Measurements from ENCODE around the gene UVSSA.

UVSSA gene, protein sequence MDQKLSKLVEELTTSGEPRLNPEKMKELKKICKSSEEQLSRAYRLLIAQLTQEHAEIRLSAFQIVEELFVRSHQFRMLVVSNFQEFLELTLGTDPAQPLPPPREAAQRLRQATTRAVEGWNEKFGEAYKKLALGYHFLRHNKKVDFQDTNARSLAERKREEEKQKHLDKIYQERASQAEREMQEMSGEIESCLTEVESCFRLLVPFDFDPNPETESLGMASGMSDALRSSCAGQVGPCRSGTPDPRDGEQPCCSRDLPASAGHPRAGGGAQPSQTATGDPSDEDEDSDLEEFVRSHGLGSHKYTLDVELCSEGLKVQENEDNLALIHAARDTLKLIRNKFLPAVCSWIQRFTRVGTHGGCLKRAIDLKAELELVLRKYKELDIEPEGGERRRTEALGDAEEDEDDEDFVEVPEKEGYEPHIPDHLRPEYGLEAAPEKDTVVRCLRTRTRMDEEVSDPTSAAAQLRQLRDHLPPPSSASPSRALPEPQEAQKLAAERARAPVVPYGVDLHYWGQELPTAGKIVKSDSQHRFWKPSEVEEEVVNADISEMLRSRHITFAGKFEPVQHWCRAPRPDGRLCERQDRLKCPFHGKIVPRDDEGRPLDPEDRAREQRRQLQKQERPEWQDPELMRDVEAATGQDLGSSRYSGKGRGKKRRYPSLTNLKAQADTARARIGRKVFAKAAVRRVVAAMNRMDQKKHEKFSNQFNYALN

DNA sequence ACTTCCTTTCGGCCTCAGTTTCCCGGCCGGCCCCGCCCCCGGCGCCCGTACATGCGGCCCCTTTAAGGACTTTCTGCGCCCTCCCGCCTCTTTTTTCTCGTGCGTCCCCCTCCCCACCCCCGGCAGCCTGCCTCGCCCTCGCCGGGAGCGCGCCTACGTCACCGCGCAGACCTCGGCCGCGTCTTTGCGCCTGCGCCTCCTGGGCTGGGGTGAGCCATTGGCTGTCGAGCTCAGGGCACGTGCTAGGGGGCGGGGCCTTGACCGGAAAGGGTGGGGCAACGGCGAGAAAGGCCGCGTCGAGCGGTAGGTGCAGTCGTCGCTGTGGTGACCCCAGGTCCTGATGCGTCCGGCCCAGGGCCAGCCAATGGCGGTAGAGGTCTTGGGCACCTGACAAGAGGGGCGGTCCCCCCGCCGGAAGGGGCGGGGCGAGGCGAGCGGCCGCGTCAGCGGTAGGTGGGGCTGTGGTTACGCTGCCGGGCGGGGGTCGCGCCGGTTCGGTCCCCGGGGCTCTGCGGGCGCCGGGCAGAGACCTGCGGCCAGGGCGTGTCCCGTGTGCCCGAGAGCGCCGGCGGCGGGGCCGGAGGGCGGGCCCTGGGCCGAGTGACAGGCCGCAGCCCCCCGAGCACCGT is at the start of gene UVSSA:
Gene UVSSA (plus strand): TSS at position 428 of the 629 bp plus-strand sequence. CDS start 884 bp downstream, outside the sequence.
- peak; percentile 99 to 100 (median 100) for DNase-seq

DNA sequence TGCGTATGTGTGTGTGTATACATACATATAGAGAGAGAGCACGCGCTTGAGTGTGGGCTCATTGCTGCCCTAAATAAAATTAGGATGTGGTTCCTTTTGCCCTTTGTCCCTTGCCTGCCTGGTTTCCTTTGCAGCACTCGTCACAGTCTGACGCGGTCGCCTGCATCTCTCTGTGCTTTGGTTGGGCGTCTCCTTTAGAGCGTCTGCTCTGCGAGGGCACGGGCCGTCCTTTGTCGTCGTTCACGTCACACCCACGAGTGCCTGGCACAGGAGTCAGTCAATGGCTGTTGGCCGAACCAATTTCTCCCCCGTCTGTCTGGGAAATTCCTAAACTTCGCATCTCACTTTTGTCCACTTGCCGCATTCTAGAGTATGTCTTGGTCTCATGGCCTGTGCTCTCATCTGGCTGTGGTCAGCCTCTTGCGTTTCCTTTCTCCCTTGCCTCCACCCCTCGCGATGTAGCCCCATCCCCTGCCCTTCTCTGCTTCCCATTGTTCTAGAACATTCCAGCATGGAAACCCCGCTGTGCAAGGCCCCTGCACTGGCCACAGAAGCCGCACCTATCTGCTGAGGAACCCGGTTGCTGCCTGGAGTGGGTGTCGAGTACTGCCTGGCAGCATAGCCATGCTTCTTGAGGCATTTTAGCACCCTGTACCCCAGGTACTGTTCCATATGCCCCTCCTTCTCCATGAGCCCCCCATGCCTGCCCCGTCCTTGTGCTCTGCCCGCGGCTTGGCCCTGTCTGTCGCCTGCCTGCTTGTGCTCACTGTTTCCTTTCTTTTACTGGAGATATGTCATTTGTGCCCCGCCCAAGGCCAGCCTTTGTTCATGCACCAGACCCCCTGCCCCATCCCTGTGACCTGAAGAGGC is 49.3 kb upstream of the UVSSA start:
- no peak for DNase-seq

DNA sequence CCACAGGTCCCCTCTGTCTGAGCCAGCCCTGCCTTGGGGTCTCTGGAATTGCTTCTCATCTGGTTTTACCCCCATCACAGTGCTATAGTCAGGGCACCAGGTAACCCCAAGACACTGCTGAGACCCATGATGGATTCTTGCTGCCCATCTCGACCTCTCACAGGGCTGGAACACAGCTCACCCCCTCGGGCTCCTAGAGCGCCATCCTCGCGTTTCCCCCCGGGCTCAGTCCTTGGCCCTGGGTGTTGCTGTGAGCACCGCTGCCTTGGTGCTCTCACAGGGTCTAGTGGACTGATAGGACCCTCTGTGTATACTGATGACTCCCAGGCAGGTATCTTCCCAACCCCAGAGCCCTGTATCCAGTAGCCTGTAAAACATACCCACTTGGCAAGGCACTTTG is 48.5 kb upstream of the UVSSA start:
- no peak for DNase-seq

DNA sequence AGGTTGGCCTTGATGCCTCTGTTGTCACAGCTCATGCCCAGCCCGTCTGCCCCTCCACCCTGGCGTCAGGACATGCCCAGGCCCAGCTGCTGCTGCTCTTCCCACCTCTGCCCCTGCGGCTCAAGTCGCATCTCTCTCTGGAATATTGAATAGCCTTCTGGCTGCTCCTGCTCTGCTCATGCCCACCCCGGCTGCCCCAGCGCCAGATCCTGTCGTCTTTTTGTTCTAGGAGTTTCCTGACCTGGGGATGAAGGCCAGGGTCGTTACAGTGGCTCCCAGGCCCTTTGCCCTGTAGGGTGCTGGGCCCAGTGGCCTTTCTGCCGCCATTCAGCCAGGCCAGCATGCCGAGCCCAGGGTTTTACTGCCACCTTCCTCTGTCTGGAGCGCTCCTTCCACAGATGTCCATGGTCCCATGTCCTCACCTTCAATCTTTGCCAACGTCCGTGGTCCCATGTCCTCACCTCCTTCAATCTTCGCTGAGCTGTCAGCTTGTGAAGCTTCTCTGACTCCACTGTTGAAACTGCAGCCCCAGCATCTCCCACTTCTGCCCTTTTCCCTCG is 47.6 kb upstream of the UVSSA start:
- DNase-seq, result no peak

DNA sequence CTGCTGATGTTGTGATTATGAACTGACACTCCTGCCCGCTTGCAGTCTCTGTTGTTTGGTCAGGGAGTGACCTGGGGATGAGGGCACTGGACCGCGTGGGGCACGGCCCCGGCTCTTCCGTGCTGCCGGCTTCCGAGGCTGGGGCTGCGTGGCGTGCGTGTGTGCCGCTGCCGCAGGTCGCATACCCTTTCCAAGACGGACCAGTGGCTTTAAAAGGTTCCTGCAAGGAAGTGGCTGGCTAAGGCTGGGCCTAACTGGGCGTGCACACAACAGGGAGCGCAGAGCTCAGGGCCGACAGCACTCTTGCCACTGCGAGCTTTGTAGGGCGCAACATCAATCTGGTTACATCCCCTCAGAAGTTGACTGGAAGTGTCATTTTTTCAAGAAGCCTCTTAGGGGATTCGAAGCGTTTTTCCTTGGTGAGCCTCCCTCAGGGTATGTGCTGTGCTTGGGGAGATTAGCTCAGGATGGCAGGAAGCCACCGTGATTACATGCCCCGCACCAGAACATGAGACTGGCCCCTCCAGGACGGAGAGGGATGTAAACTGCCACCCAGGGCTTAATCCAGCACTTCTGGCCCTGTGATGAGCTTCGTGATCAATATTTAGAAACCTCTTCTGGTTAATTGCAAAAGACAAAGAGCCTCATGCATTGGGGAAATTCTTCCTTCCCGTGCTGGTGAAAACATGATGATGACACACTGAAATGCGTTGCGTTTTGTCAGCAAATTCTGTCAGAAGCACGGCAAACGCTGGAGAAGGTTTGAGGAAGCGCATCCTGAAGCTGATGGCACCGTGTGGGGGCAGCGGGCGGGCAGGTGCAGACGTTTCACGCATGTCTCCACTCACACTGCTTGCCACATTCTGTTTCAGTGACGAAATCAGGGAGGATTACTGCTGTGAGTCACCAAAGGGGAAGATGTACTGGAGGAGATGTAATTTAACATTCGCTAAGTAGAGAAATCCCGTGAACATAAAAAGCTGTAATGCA is 46.2 kb upstream of the UVSSA start:
- DNase-seq, result no peak

DNA sequence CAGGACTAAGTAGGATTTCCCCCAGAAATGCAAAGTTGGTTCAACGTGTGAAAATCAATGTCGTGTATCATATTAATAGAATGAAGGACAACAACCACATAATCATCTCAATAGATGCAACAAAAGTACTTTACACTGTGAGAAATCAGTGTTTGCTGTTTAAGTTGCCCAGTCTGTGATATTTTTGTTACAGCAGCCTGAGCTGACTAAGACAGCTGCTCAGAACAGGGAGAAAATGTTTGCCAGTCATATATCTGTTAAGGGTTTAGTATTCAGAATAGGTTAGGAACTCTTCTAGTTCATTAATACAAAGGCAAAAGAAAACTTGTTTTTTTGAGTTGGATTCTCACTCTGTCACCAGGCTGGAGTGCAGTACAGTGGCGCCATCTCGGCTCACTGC is 44.8 kb upstream of the UVSSA start:
- no peak for DNase-seq

DNA sequence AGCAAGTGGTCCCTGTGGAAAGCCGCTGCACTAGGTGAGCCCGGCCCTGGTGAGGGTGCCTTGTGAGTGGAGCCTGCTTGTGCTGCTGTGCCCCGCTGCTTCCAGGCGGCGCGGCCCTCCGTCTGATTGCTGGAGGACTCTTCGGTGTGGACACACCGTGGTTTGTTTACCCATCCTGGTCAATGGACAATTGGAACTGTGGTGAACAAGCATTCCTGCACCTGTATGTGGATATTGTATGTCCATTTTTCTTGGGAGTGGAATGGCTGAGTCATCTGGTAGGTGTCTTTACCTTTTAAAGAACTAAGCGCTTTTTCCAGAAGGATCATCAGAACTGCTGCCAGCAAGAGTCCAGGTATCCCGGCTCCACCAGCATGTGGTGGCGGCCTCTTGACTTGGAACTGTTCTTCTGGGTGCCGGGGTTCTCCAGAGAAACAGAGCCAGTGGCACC is 41.7 kb upstream of the UVSSA start:
- no peak for DNase-seq

DNA sequence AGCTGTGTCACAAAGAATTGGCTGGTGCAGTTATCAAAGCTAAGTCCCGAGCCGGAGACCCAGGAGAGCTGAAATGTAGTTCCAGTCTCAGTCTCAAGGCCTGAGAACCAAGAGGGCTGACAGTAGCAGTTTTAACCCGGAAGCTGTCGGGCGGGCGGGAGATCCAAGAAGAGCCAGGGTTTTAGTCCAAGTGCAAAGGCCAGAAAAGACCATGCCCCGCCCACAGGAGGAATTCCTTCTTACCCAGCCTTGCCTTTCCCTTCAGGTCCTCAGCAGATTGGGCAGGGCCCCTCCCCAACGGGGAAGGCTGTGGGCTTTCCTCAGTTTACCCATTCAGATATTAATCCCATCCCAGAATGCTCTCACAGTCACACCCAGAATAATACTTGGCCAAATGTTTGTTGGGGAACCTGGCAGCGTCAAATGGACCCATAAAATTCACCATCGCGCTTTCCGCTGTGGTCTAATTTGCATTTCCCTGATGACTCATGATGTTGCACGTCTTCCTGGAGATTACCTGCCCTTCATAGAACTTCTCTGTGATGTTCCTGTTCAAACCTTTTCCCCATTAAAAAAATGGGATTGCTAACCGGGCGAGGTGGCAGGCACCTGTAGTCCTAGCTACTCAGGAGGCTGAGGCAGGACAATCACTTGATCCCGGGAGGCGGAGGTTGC is 41.1 kb upstream of the UVSSA start:
- DNase-seq, result no peak

DNA sequence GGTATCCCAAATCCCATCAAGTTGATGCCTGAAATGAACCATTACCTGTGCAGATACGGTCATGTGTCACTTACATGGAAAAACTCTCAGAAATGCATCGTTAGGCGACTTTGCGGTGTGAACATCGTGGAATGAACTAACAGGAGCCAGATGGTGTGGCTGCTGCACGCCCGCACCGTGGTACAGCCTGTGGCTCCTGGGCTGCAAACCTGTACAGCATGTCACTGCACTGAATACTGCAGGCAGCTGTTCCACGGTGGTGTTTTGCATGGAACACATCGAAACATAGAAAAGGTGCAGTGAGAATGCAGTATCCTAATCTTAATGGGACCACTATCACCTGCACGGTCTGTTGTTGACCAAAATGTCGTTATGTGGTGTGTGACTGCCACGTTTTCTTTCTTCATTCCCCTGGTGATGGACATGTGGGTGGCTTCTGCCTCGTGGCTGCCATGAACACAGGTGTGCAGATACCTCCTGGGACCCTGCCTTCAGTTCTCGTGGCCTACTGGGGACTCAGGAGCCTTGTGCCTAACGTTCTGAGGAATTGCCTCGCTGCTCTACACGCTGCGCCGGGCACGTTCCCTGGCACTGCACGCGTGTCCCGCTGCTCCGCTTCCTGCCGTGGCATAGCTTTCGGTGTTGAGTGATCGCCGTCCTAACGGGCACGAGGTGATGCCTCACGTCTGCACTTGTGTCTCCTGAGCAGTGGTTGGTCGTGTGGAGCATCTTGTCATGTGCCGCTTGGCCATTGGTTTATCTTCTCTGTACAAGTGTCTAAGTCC is 38.9 kb upstream of the UVSSA start:
- no peak for DNase-seq

DNA sequence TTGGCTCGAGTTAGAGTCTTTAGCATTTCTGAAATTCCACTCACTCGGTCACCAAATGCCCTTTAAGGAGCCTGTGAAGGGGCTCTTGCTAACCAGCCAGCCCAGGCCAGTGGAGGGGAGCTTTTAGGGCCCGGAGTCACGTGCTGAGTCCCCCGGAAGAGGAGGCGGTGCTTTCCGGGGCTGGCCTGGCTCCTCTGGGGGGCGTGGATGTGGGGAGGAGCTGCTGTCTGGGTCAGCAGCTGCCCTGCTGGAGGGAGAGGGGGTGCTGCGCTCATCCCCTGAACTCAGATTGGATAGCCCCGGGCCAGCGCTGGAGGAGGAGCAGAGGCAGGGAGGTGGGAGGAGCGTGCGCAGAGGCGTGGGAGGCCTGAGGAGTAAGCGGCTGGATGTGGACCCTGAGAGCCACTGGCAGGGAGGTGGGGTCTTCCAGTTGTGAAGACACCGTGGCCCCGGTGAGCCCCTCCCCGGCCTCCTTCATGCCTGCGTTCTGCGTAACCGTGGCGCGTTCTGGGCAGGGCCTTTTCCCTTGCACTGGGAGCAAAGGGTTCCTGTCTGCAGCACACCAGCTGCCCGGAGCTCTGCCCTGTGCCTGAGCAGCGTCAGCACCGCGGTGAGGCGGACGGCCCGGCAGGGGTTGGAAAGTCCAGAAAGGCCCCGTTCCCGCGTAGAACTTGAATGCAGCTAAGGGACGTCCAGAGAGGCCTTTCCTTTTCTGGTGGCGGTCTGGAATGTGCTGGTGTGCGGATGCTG is 37.6 kb upstream of the UVSSA start:
- peak in 3 of 4 experiments; percentile 16 to 35 (median 22) for DNase-seq

DNA sequence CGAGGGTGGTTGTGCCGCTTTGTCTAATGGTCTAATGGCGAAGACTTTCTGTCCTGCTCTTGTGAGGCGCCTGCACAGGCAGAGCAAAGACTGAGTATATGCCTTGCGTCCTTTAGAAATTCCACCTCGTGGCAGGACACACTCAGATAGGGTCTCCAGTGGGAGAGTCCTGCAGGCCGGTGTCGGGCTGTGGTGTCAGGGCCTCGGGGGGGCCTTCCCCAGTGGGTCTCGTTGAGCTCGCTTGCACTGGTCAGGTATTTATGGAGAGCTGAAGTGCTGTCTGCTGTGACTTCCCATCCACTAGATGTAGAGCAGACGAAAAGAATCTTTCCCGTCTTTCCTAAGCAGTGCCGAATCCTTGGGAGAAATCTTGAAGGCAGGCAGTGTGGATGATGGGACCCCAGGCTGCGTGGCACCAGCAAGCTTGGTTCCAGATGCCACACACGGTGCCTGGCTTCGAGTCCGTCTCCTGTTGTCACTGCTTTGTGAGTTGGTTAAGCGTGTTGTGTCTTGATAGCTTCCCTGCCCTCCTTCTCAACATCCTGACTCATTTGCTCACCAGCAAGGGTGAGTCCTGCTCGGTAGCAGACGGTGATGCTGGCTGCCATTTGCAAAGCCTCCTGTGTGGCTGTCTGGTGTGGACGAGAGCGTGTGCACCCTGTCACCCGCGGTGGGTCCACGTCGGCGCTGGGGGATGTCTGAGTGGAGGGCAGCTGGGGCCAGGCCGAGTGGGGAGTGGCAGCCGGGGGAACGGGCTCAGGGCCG is 36.8 kb upstream of the UVSSA start:
- DNase-seq, result no peak

DNA sequence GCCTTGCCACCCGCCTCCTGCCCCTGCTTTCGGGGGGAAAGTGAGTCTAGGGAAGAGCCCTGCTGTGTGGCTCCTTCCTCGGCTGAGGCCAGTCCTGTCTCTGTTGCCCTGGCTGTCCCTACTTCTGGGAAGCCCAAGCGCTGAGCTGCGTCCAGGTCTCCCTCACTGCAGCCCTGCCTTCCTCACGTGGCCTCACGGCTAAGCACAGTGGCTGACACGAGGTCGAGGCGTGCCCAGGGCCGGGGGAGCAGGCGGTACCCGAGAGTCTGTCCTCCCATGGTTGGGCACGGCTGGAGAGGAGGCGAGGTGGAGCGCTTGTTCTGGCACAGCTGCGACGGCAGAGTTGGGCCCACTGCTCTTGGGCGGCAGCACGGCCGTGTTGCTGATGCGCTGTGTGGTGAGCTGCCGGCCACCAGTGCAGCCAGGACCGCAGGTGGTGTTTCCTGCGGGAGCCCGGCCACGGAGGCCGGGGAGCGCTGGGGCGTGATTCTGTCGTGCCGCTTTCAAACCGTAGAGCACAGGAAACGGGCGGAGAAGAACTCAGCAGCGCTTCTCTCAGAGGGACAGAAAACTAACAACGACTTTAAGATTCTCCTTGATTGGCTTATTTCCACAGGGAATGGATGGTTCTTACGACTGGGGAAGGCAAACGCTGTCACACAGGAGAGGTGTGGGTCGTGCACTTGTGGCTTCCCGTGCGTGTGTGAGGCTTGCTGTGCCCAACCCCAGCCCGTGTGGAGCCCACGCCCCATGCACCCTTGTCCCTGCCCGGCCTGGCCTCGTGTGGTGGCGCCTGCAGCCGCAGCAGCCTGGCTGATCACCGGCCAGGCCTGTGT is 36.0 kb upstream of the UVSSA start:
- DNase-seq, result no peak

DNA sequence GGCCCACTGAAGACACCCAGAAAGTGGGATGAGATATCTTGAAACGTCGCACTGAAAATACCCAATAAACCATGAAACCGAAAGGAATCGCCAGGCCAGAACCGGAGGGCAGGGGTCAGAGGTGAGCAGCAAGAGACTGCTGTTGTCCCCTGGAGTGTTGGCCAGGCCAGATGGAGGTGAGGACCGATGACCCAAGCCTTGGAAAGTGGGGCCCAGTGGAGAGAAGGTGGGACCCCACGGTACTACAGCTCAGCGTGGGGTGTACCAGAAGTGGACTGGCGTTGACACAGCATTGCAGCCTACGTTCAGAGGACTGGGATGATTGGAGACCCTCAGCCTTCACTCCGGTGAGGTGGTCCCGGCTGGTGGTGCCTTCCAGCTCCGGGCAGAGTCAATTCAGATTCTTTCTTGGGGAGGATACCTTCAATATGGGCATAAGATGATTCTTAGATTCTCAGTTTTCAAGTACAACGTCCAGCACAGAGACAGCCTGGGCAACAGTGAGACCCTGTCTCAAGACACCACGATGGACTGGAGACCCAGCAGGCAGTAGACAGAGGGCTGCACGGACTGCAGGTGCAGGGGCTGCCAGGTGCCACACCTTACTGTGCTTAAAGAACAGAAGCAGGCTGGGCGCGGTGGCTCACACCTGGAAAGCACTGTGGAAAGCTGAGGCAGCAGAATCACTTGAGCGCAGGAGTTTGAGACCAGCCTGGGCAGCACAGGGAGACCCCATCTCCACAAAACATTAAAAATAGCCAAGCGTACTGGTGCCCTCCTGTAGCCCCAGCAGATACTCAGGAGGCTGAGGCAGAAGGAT is 34.0 kb upstream of the UVSSA start:
- no peak for DNase-seq

DNA sequence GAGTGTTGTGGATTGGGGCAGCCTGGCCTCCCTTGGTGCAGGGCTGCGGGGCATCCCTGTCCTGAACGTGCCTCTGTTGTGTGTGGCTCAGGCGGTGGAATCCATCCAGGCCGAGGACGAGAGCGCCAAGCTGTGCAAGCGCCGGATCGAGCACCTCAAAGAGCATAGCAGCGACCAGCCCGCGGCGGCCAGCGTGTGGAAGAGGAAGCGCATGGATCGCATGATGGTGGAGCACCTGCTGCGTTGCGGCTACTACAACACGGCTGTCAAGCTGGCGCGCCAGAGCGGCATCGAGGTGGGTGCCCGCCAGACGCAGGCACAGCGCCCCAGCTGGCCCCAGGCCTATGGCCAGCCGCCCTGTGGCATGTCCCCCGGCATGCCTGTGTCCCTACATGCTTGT is 31.7 kb upstream of the UVSSA start:
- DNase-seq, result no peak

DNA sequence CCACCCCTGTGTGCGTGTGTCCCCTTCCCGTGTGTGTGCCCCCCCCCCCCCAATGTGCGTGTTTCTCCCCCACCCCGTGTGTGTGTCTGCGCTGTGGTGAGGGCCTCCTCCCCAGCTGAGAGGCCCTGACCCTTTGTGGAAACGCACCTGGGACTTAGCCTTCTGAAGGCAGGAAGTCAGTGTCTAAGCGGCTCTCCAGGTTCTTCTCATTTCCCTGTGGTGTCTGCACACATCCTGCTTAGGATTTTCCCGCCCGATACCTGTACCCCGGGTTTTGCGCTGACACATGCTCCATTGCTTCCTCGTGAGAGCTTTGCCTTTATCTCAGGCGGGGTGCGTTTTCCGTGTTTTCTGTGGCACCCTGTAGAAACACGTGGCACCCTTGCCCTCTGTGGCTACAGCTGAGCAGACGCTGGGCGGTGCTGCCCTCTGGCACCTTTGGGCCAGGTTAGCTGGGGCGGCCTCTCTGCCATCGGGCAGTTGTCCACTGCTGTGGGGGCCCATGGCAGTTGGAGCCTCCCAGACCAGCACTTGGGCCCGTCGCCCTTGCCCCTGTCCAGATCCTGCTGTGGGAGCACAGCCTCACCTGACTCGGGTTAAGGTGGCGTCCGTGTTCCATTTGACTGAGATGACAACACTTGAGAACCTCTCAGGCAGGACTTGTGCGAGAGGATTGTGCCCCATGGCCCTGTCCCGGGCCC is 31.0 kb upstream of the UVSSA start:
- no peak for DNase-seq

All from activated naive CD4-positive, alpha-beta T cell (primary cell).